Measurements from ENCODE around the gene IKZF1.

DNA sequence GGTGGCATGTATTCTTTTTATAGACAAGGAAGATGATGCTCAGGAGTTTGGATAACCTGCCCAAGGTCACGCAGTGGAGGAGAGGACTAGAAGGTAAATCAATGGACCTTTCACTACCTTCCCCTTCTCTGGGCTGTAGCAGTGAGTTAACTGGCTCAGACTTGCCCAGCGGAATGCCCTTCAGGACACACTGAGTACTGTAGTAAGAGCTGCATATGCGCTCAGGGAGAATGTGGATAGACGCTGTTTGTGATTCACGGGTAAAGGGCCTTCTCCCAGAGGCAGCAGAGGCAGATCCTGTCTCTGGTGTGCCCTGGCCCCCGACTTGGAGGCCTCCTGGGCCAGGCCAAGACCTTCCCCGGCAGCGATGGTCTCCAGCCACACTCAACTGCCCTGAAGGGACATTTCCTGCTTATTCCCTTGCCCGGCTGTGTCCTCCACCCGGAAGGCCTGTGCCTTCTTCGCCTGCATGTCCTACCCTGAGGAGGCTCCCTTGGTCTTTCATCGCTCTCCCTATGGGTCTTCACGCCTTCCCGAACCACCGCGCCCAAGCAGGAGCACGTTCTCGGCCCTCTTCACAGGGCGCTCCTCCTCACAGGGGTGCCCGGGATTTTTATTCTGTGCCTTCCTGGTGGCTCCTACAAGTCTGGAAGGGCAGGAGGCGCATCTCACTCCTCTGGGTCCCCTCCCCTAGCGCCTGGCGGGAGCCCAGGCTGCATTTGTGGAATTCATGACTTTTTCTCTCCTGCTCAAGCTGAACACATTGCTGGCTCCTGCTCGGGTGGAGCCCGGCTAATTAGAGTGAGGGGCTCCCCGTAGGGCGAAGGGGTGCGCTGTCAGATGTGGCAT, 1.8 kb upstream of the IKZF1 start:
- no peak for TF ChIP-seq POLR2A (IDR thresholded peaks at IDR 0.05)
- TF ChIP-seq, protein P1, sequence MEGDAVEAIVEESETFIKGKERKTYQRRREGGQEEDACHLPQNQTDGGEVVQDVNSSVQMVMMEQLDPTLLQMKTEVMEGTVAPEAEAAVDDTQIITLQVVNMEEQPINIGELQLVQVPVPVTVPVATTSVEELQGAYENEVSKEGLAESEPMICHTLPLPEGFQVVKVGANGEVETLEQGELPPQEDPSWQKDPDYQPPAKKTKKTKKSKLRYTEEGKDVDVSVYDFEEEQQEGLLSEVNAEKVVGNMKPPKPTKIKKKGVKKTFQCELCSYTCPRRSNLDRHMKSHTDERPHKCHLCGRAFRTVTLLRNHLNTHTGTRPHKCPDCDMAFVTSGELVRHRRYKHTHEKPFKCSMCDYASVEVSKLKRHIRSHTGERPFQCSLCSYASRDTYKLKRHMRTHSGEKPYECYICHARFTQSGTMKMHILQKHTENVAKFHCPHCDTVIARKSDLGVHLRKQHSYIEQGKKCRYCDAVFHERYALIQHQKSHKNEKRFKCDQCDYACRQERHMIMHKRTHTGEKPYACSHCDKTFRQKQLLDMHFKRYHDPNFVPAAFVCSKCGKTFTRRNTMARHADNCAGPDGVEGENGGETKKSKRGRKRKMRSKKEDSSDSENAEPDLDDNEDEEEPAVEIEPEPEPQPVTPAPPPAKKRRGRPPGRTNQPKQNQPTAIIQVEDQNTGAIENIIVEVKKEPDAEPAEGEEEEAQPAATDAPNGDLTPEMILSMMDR (IDR thresholded peaks at IDR 0.05): no peak

Data from right lobe of liver (tissue), 4 donors.